ENCODE data around the gene TPPP.
"Not testable (repeated sequence)": the region's sequence is repeated elsewhere in the genome, so short reads cannot be mapped to it uniquely, and the experiment has no call there.

- not testable (repeated sequence) for TF ChIP-seq SUZ12 (IDR thresholded peaks at IDR 0.05; ENCODE audit: extremely low read depth, insufficient read depth, insufficient read length); YY1 (IDR thresholded peaks at IDR 0.05; ENCODE audit: insufficient read depth, insufficient read length); ZNF274 (IDR thresholded peaks at IDR 0.05; ENCODE audit: low read depth, low read length)
Measured at GRCh38 chr5:723309-723708, 30.2 kb upstream of the TPPP start.
